Ovary (tissue), 9 donors: Measurements from ENCODE around the gene TDRD9. TPM values are rescaled to one million over a fixed set of nuclear protein-coding genes. Genes with fewer than 3 reads are reported as not detected.

Experiments used
- DNase-seq, 5 donors: peaks; one replicate each; pipeline ENCODE4 v3.0.0-alpha.2; 2019 to 2020
- H3K27ac ChIP-seq, 2 donors: fragments of 200-600 bp; one replicate each; pipeline versions ENCODE4 v1.5.1 to v1.8.0; 2019 to 2022
- H3K27me3 ChIP-seq: fragments of 200-600 bp; one replicate; pipeline ENCODE4 v1.8.0; 2022
- H3K36me3 ChIP-seq: fragments of 200-600 bp; sonication (generic); one replicate; pipeline ENCODE4 v1.5.1; 2019
- H3K4me1 ChIP-seq: one replicate; pipeline ENCODE4 v1.8.1; 2013; ENCODE audit warnings: mild to moderate bottlenecking, moderate library complexity; ENCODE audit not compliant: insufficient read depth
- H3K4me3 ChIP-seq: fragments of 200-600 bp; sonication (generic); one replicate; pipeline ENCODE4 v1.5.1; 2017
- H3K9me3 ChIP-seq, 2 donors: fragments of 200-600 bp in 1 of 2; sonication (generic) in 1 of 2; one replicate each; pipeline versions ENCODE4 v1.5.1 to v1.8.1; 2013 to 2019; ENCODE audit warnings: mild to moderate bottlenecking in 1 of 2, moderate library complexity in 1 of 2
- CTCF ChIP-seq, 3 donors: fragments of 450-650 bp in 2 of 3; fragments of 200-600 bp in 1 of 3; IDR thresholded peaks; one replicate each; pipeline versions ENCODE4 v1.5.1 to v1.8.0; 2016 to 2022; ENCODE audit warnings: antibody characterized with exemption in 3 of 3, mild to moderate bottlenecking in 1 of 3
- EP300 ChIP-seq: sonication (generic); formaldehyde crosslinking; IDR thresholded peaks from one replicate; pipeline ENCODE4 v1.6.1; 2017; ENCODE audit warnings: antibody characterized with exemption
- POLR2A ChIP-seq: fragments of 450-650 bp; IDR thresholded peaks from one replicate; pipeline ENCODE4 v1.6.1; 2017; ENCODE audit warnings: antibody characterized with exemption, mild to moderate bottlenecking, moderate library complexity
- WGBS, 3 donors: extraction: QIAGEN DNeasy Blood & Tissue Kit in 1 of 3; methylation state at CpG; one replicate each; pipeline versions ENCODE4 v1.1.5 to v1.1.7; 2013 to 2017; 5-methylcytosine and 5-hydroxymethylcytosine counted together
- intact Hi-C, 4 donors: fragments of 100-400 bp; cut with DNase I; formaldehyde crosslinking; loops; one replicate each; pipeline versions ENCODE4 v1.11.0 to v1.15.1; 2022 to 2023
- polyA plus RNA-seq, 2 donors: library from polyadenylated mRNA; stranded (reverse); fragments of 200-250 nt in 1 of 2; fragments of 350-450 nt in 1 of 2; fragmentation: Illumina TruSeq in 1 of 2; extraction: RNeasy Lipid Tissue Mini Kit (QIAGEN cat#74804) in 1 of 2; gene quantifications; one replicate each; pipeline ENCODE4 v1.2.3, GENCODE V29; 2013 to 2014
- total RNA-seq, 7 donors: library from RNA; depleted of rRNA in 2 of 7; stranded (reverse); fragments of >200 nt in 2 of 7; fragmentation: NEBNext Ultra II Directional in 3 of 7; extraction: Animal tissue kit (Norgen Biotek cat#: 25700) in 3 of 7; gene quantifications; one replicate each; pipeline versions ENCODE4 v1.1.0 to v1.2.4, GENCODE V29; 2016 to 2023
- donor health status: DM: no; HTN: no; CAD: no; lungs with moderate emphysema.
- donor health status: DM: no; HTN: no; CAD: no.
- donor health status: Bipolar disorder and iron deficiency.
- donor health status: DM: yes; HTN: yes; CAD: no.
- donor health status: DM: no; HTN: no; CAD: no.
- donor health status: DM: yes; HTN: yes; CAD: no.

The TDRD9 gene
- total and polyA plus RNA-seq, 9 donors = 0.23 to 5.1 (median 0.83) TPM

- no peak overlapping the region for H3K27ac ChIP-seq
- H3K9me3 ChIP-seq = no peaks in the 10 kb centered on the region
- 59 to 64% (median 61%) methylated on average over 9 of the region's 9 CpGs for WGBS, 3 donors
- no peak overlapping the region for H3K4me3 ChIP-seq
- TF ChIP-seq POLR2A = no peak
- no peak for TF ChIP-seq EP300
- no peak for TF ChIP-seq CTCF (IDR thresholded peaks at IDR 0.05)
- H3K36me3 ChIP-seq = no peaks in the 10 kb centered on the region
- H3K27me3 ChIP-seq = no peaks in the 10 kb centered on the region
- H3K4me1 ChIP-seq = no peaks in the 10 kb centered on the region
- DNase-seq = no peak
- intact Hi-C loops = no loop called here
These were observed 121.5 kb downstream of the TDRD9 start for GRCh38 chr14:104049576-104050240.

- H3K4me1 ChIP-seq = no peaks in the 10 kb centered on the region
- H3K4me3 ChIP-seq = no peak overlapping the region
- TF ChIP-seq CTCF (IDR thresholded peaks at IDR 0.05) (no peak), POLR2A (no peak)
- DNase-seq = no peak
- WGBS, 3 donors = 85 to 88% (median 86%) methylated on average over 5 of the region's 5 CpGs
- no peak overlapping the region for H3K27ac ChIP-seq
- no peaks in the 10 kb centered on the region for H3K36me3 ChIP-seq
- H3K27me3 ChIP-seq = no peaks in the 10 kb centered on the region
- intact Hi-C loops = no loop called here
- H3K9me3 ChIP-seq = no peaks in the 10 kb centered on the region
These were observed 123.0 kb downstream of the TDRD9 start for GRCh38 chr14:104051092-104051813.

GRCh38 chr14:104054222-104054905 lies 126.1 kb downstream of the TDRD9 start:
- DNase-seq = no peak
- H3K27ac ChIP-seq = no peak overlapping the region
- H3K4me3 ChIP-seq = no peak overlapping the region
- no peak for TF ChIP-seq POLR2A
- TF ChIP-seq EP300 = no peak
- TF ChIP-seq CTCF (IDR thresholded peaks at IDR 0.05) = no peak
- 76 to 82% (median 78%) methylated on average over 16 of the region's 16 CpGs for WGBS, 3 donors
- no peaks in the 10 kb centered on the region for H3K27me3 ChIP-seq
- no peaks in the 10 kb centered on the region for H3K9me3 ChIP-seq
- intact Hi-C loops = no loop called here
- no peaks in the 10 kb centered on the region for H3K36me3 ChIP-seq
- H3K4me1 ChIP-seq = no peaks in the 10 kb centered on the region

GRCh38 chr14:104062281-104062680 lies 134.0 kb downstream of the TDRD9 start:
- H3K27me3 ChIP-seq = no peaks in the 10 kb centered on the region
- no peaks in the 10 kb centered on the region for H3K9me3 ChIP-seq
- H3K27ac ChIP-seq = no peak overlapping the region
- intact Hi-C loops = no loop called here
- H3K4me1 ChIP-seq = no peaks in the 10 kb centered on the region
- no peak overlapping the region for H3K4me3 ChIP-seq
- WGBS, 3 donors = 74 to 85% (median 85%) methylated on average over 1 of the region's 1 CpG
- no peak for TF ChIP-seq CTCF (IDR thresholded peaks at IDR 0.05)
- TF ChIP-seq EP300 = no peak
- TF ChIP-seq POLR2A = no peak
- H3K36me3 ChIP-seq = no peaks in the 10 kb centered on the region
- no peak for DNase-seq
